HepG2 (cell line): ENCODE results near the gene MRPL58. TPM values are rescaled to one million over a fixed set of nuclear protein-coding genes. Genes with fewer than 3 reads are reported as not detected.

Experiments used
- ARNTL ChIP-seq: sonication (generic); formaldehyde crosslinking; IDR thresholded peaks from 2 replicates; pipeline ENCODE4 v1.4.0; 2020; ENCODE audit warnings: mild to moderate bottlenecking, missing genetic modification reagents
- CBX2 ChIP-seq, 2 experiments: fragments of 200-600 bp in 1 of 2; sonication (generic); formaldehyde crosslinking in 1 of 2; IDR thresholded peaks; 2 replicates each; pipeline versions ENCODE4 v1.7.0 to v1.8.1; 2018 to 2022; ENCODE audit warnings: low read depth in 2 of 2, low read length in 1 of 2, mild to moderate bottlenecking in 1 of 2, missing genetic modification reagents in 1 of 2
- CHD4 ChIP-seq: fragments of 200-600 bp; sonication (generic); IDR thresholded peaks from 2 replicates; pipeline ENCODE4 v1.7.0; 2017; ENCODE audit warnings: mild to moderate bottlenecking, low read length, borderline replicate concordance
- DRAP1 ChIP-seq: IDR thresholded peaks from 2 replicates; pipeline ENCODE4 v1.6.1; 2016; ENCODE audit warnings: missing genetic modification reagents, missing compliant biosample characterization
- GATAD1 ChIP-seq: IDR thresholded peaks from 2 replicates; pipeline ENCODE4 v1.6.1; 2016; ENCODE audit warnings: missing genetic modification reagents, missing compliant biosample characterization
- HOMEZ ChIP-seq: IDR thresholded peaks from 2 replicates; pipeline ENCODE4 v1.6.1; 2016; ENCODE audit warnings: low read depth
- HOXD1 ChIP-seq: sonication (generic); formaldehyde crosslinking; IDR thresholded peaks from 2 replicates; pipeline ENCODE4 v1.5.0; 2020; ENCODE audit warnings: missing genetic modification reagents
- MAFK ChIP-seq, 2 experiments: IDR thresholded peaks in 1 of 2; conservative IDR thresholded peaks in 1 of 2; 2 replicates each; pipeline ENCODE4 v1.6.1; 2011; ENCODE audit warnings: improper control_type of control experiment in 2 of 2, low read length in 2 of 2
- MLX ChIP-seq: IDR thresholded peaks from 2 replicates; pipeline ENCODE4 v1.6.1; 2016
- NCOA2 ChIP-seq: sonication (generic); formaldehyde crosslinking; IDR thresholded peaks from 2 replicates; pipeline ENCODE4 v1.8.0; 2022; ENCODE audit warnings: inconsistent platforms
- SMAD9 ChIP-seq: sonication (generic); formaldehyde crosslinking; IDR thresholded peaks from 2 replicates; pipeline ENCODE4 v1.5.1; 2020; ENCODE audit warnings: mild to moderate bottlenecking, missing genetic modification reagents
- SPEN ChIP-seq: sonication (generic); formaldehyde crosslinking; IDR thresholded peaks from 2 replicates; pipeline ENCODE4 v1.5.1; 2020; ENCODE audit warnings: low read depth, mild to moderate bottlenecking, missing genetic modification reagents
- ZBTB10 ChIP-seq: sonication (generic); formaldehyde crosslinking; IDR thresholded peaks from 2 replicates; pipeline ENCODE4 v1.4.0; 2020; ENCODE audit warnings: missing genetic modification reagents, borderline replicate concordance
- ZGPAT ChIP-seq: IDR thresholded peaks from 2 replicates; pipeline ENCODE4 v1.6.1; 2016; ENCODE audit warnings: mild to moderate bottlenecking
- ZNF18 ChIP-seq: sonication (generic); formaldehyde crosslinking; IDR thresholded peaks from 2 replicates; pipeline ENCODE4 v1.8.0; 2022; ENCODE audit warnings: mild to moderate bottlenecking, missing genetic modification reagents; ENCODE audit not compliant: insufficient replicate concordance
- ZNF207 ChIP-seq: fragments of 450-650 bp; IDR thresholded peaks from 2 replicates; pipeline ENCODE4 v1.6.1; 2016; ENCODE audit warnings: antibody characterized with exemption, borderline replicate concordance
- ZNF580 ChIP-seq: IDR thresholded peaks from 2 replicates; pipeline ENCODE4 v1.6.1; 2016; ENCODE audit warnings: low read depth, borderline replicate concordance
- ZNF614 ChIP-seq: IDR thresholded peaks from 2 replicates; pipeline ENCODE4 v1.6.1; 2018; ENCODE audit warnings: missing biosample characterization, missing genetic modification reagents, inconsistent platforms, borderline replicate concordance
- ZNF841 ChIP-seq: sonication (generic); formaldehyde crosslinking; IDR thresholded peaks from 2 replicates; pipeline ENCODE4 v1.8.1; 2023; ENCODE audit warnings: missing genetic modification reagents, borderline replicate concordance
- polyA plus RNA-seq, 8 experiments: library from polyadenylated mRNA; depleted of rRNA in 3 of 8; stranded (reverse) in 7 of 8; unstranded in 1 of 8; fragments of >200 nt; fragmentation: Illumina TruSeq in 4 of 8; extraction: Trizol in 4 of 8; gene quantifications; 2 replicates each; pipeline versions ENCODE4 v1.2.1 to v1.2.3, GENCODE V29; 2011 to 2016; ENCODE audit warnings: low read depth in 4 of 8, missing spikeins in 1 of 8, mixed read lengths in 1 of 8; ENCODE audit not compliant: insufficient read depth in 1 of 8
- total RNA-seq, 5 experiments: library from RNA; depleted of rRNA; stranded (reverse); fragments of >200 nt; fragmentation: Illumina TruSeq; extraction: Trizol; gene quantifications; 2 replicates each; pipeline ENCODE4 v1.2.3, GENCODE V29; 2016; ENCODE audit warnings: low read depth in 1 of 5

The MRPL58 gene
- total and polyA plus RNA-seq, 2 of the 13 experiments (the other 11 are each of a cell fraction or from before 2014, with no cell fraction given): 44.9 to 68.9 TPM

GRCh38 chr17:74981979-74982662, 30.3 kb upstream of the MRPL58 start (continued):
- TF ChIP-seq ZNF614 (CRISPR knock-in tag) (peak; percentile 60; the same call in 1 of the 2 replicates), HOMEZ (peak; percentile 21; the same call in 1 of the 2 replicates), HOXD1 (peak; percentile 87; the same call in 1 of the 2 replicates), SPEN (CRISPR knock-in tag) (peak; percentile 94), SMAD9 (peak; percentile 19; the same call in 1 of the 2 replicates), MAFK (conservative IDR thresholded peaks at IDR 0.05 in 1 of 2, IDR thresholded peaks at IDR 0.05 in 1 of 2; ENCODE audit: low read length in 2 of 2) (no peak), ZNF207 (no peak), DRAP1 (CRISPR knock-in tag) (peak; percentile 82), ZNF841 (CRISPR knock-in tag) (no peak), CBX2 (IDR thresholded peaks at IDR 0.05; ENCODE audit: low read depth, low read length) (no peak), CBX2 (CRISPR knock-in tag; IDR thresholded peaks at IDR 0.05; ENCODE audit: low read depth) (no peak; the same call in 1 of the 2 replicates), ZGPAT (CRISPR knock-in tag) (peak; percentile 91), CHD4 (no peak), NCOA2 (CRISPR knock-in tag) (peak; percentile 16; the same call in 1 of the 2 replicates), GATAD1 (CRISPR knock-in tag) (peak; percentile 80), ZNF580 (CRISPR knock-in tag) (peak; percentile 69; the same call in 1 of the 2 replicates), ARNTL (CRISPR knock-in tag) (peak; percentile 86), ZNF18 (peak; percentile 77), ZBTB10 (peak; percentile 53; the same call in 1 of the 2 replicates), MLX (CRISPR knock-in tag) (no peak)
